Osteocyte (in vitro differentiated cells): ENCODE measurements around the gene PRIMPOL. TPM values are rescaled to one million over a fixed set of nuclear protein-coding genes. Genes with fewer than 3 reads are reported as not detected.

Experiments used
- DNase-seq: peaks from one replicate; pipeline ENCODE4 v3.0.0; 2021; ENCODE audit warnings: mixed read lengths; ENCODE audit not compliant: unreplicated experiment; ENCODE audit errors: extremely low spot score
- H3K27ac Mint-ChIP-seq: one replicate; pipeline ENCODE4 v1.8.0; 2021; ENCODE audit warnings: mild to moderate bottlenecking, mixed read lengths; ENCODE audit not compliant: unreplicated experiment
- H3K27me3 Mint-ChIP-seq: one replicate; pipeline ENCODE4 v1.8.0; 2021; ENCODE audit warnings: mixed read lengths; ENCODE audit not compliant: unreplicated experiment
- H3K36me3 Mint-ChIP-seq: one replicate; pipeline ENCODE4 v1.8.0; 2021; ENCODE audit warnings: mixed read lengths; ENCODE audit not compliant: unreplicated experiment
- H3K4me1 Mint-ChIP-seq: one replicate; pipeline ENCODE4 v1.8.0; 2021; ENCODE audit warnings: mixed read lengths; ENCODE audit not compliant: unreplicated experiment
- H3K4me3 Mint-ChIP-seq: one replicate; pipeline ENCODE4 v1.8.0; 2021; ENCODE audit warnings: mild to moderate bottlenecking, moderate library complexity, mixed read lengths; ENCODE audit not compliant: unreplicated experiment
- H3K9me3 Mint-ChIP-seq: one replicate; pipeline ENCODE4 v1.8.0; 2021; ENCODE audit warnings: mixed read lengths; ENCODE audit not compliant: unreplicated experiment
- CTCF ChIP-seq: fragments of 200-600 bp; sonication (generic); IDR thresholded peaks from 2 replicates; pipeline ENCODE4 v1.5.0; 2021; ENCODE audit warnings: antibody characterized with exemption, mild to moderate bottlenecking, moderate library complexity
- total RNA-seq: library from RNA; stranded (reverse); gene quantifications from 2 replicates; pipeline ENCODE4 v1.2.1, GENCODE V29; 2021

Gene PRIMPOL
- total RNA-seq, 1 donor from 2014 or later = 17.5 TPM

DNA sequence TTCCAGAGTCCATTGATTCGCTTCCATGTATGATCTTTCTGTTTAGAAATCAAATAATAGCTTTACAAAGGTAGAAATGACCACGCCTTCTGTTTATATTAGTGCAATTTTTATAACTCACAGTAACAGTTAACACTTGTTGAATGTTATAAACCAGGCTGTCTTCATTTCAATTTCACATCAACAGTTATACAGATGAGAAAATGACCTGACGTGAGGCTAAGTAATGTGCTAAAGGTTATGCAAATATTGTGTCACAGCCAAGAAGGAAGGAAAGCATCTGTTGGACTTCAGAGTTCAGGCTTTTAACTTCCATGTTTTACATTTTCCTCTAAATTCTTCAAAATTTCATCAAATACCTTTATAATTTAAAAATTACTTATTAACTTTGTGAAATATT lies 14.2 kb upstream of the PRIMPOL start:
- TF ChIP-seq CTCF = no peak
- no peak for DNase-seq
- Mint-ChIP-seq H3K9me3 (no peaks in the 10 kb centered on the region), H3K4me3 (no peak overlapping the region), H3K4me1 (no peaks in the 10 kb centered on the region), H3K27ac (no peak overlapping the region), H3K36me3 (peaks cover 40% of the 10 kb centered on the region), H3K27me3 (no peaks in the 10 kb centered on the region)

- no peak for DNase-seq
- no peak overlapping the region for H3K27ac Mint-ChIP-seq
- H3K4me3 Mint-ChIP-seq = no peak overlapping the region
- TF ChIP-seq CTCF = no peak
- H3K27me3 Mint-ChIP-seq = no peaks in the 10 kb centered on the region
- no peaks in the 10 kb centered on the region for H3K4me1 Mint-ChIP-seq
- H3K9me3 Mint-ChIP-seq = no peaks in the 10 kb centered on the region
- peaks cover 40% of the 10 kb centered on the region for H3K36me3 Mint-ChIP-seq
Measured at GRCh38 chr4:184636144-184636543, 13.4 kb upstream of the PRIMPOL start.

DNA sequence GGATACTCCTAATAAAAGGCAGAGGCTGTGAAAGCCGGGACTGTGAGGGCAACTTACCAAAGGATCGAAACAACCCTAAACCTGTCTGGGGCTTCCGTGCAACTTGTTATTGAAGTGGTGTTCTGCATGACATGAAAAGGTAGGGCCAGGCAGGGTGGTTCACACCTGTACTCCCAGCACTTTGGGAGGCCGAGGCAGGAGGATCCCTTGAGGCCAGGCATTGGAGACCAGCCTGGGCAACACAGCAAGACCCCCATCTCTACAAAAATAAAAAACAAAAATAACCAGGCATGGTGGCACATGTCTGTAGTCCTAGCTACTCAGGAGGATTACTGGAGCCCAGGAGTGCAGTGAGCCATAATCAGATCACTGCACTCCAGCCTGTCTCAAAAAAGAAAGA lies 12.6 kb upstream of the PRIMPOL start:
- H3K9me3 Mint-ChIP-seq = no peaks in the 10 kb centered on the region
- no peak overlapping the region for H3K4me3 Mint-ChIP-seq
- H3K27me3 Mint-ChIP-seq = no peaks in the 10 kb centered on the region
- H3K27ac Mint-ChIP-seq = no peak overlapping the region
- no peak for DNase-seq
- no peak for TF ChIP-seq CTCF
- peaks cover 2% of the 10 kb centered on the region for H3K4me1 Mint-ChIP-seq
- peaks cover 41% of the 10 kb centered on the region for H3K36me3 Mint-ChIP-seq

DNA sequence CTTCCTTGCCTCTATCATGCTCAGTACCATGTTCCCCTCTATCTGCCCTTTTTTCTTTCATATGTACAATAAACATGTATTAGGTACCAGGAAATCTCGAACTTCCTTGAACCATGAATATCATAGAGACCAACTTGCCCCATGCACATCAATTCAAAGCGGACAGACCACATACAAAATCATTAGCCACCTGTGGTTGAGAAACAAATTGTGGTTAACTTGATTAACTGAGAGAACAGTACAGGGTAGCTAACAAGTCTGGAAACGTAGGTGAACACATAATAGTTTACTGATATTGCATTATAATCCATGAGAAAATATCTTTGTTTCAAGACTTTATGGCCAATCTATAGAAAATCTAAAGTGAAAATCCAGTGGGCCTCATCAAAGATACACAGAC lies 8.5 kb upstream of the PRIMPOL start:
- no peaks in the 10 kb centered on the region for H3K9me3 Mint-ChIP-seq
- H3K4me1 Mint-ChIP-seq = peaks cover 32% of the 10 kb centered on the region
- no peak for TF ChIP-seq CTCF
- no peaks in the 10 kb centered on the region for H3K27me3 Mint-ChIP-seq
- DNase-seq = no peak
- no peak overlapping the region for H3K27ac Mint-ChIP-seq
- H3K4me3 Mint-ChIP-seq = no peak overlapping the region
- peaks cover 28% of the 10 kb centered on the region for H3K36me3 Mint-ChIP-seq

- no peak for DNase-seq
- Mint-ChIP-seq H3K9me3 (no peaks in the 10 kb centered on the region), H3K27ac (no peak overlapping the region), H3K36me3 (peaks cover 25% of the 10 kb centered on the region), H3K4me1 (peaks cover 37% of the 10 kb centered on the region), H3K27me3 (no peaks in the 10 kb centered on the region), H3K4me3 (no peak overlapping the region)
- TF ChIP-seq CTCF = no peak
Measured at GRCh38 chr4:184641451-184641850, 8.1 kb upstream of the PRIMPOL start.
